Fibroblast of gingiva (primary cell): ENCODE measurements around the gene LYPD8.
"Not testable (repeated sequence)": the region's sequence is repeated elsewhere in the genome, so short reads cannot be mapped to it uniquely, and the experiment has no call there.

Experiments
- DNase-seq: peaks from one replicate; pipeline ENCODE4 v3.0.0-alpha.2; 2011; ENCODE audit warnings: low read depth

Gene LYPD8

GRCh38 chr1:248755517-248755916 is at the start of gene LYPD8:
LYPD8 (minus strand) TSS chr1:248755759; CDS start chr1:248751081, 4,678 bp downstream.
- no peak for DNase-seq

GRCh38 chr1:248804771-248805681 is 49.5 kb upstream of the LYPD8 start:
- DNase-seq: no peak

GRCh38 chr1:248803501-248803900 is 47.9 kb upstream of the LYPD8 start:
- DNase-seq: not testable (repeated sequence)

GRCh38 chr1:248802454-248802853 is 46.9 kb upstream of the LYPD8 start:
- no peak for DNase-seq

GRCh38 chr1:248800459-248800858 is 44.9 kb upstream of the LYPD8 start:
- DNase-seq: no peak

GRCh38 chr1:248798791-248799190 is 43.2 kb upstream of the LYPD8 start:
- no peak for DNase-seq

GRCh38 chr1:248794663-248795062 is 39.1 kb upstream of the LYPD8 start:
- not testable (repeated sequence) for DNase-seq

- no peak for DNase-seq
Measured at GRCh38 chr1:248793592-248793991, 38.0 kb upstream of the LYPD8 start.

- no peak for DNase-seq
Measured at GRCh38 chr1:248792342-248792741, 36.8 kb upstream of the LYPD8 start.

GRCh38 chr1:248791010-248791409 is 35.5 kb upstream of the LYPD8 start:
- DNase-seq: no peak

GRCh38 chr1:248790456-248790855 is 34.9 kb upstream of the LYPD8 start:
- no peak for DNase-seq

GRCh38 chr1:248789337-248789736 is 33.8 kb upstream of the LYPD8 start:
- not testable (repeated sequence) for DNase-seq

- no peak for DNase-seq
Measured at GRCh38 chr1:248788327-248788726, 32.8 kb upstream of the LYPD8 start.

- no peak for DNase-seq
Measured at GRCh38 chr1:248787430-248787829, 31.9 kb upstream of the LYPD8 start.

- no peak for DNase-seq
Measured at GRCh38 chr1:248786156-248786555, 30.6 kb upstream of the LYPD8 start.

- DNase-seq: no peak
Measured at GRCh38 chr1:248783367-248783766, 27.8 kb upstream of the LYPD8 start.

GRCh38 chr1:248782416-248783141 is 27.0 kb upstream of the LYPD8 start:
- no peak for DNase-seq

GRCh38 chr1:248779350-248779749 is 23.8 kb upstream of the LYPD8 start:
- no peak for DNase-seq

GRCh38 chr1:248778906-248779305 is 23.3 kb upstream of the LYPD8 start:
- DNase-seq: no peak

GRCh38 chr1:248776991-248777390 is 21.4 kb upstream of the LYPD8 start:
- no peak for DNase-seq

GRCh38 chr1:248775441-248775840 is 19.9 kb upstream of the LYPD8 start:
- no peak for DNase-seq

GRCh38 chr1:248759644-248760043 is 4.1 kb upstream of the LYPD8 start:
- no peak for DNase-seq

- DNase-seq: no peak
Measured at GRCh38 chr1:248758352-248758751, 2.8 kb upstream of the LYPD8 start.
